OCI-LY3 (cell line): ENCODE results near the gene GMCL1.
"Not testable (repeated sequence)": the region's sequence is repeated elsewhere in the genome, so short reads cannot be mapped to it uniquely, and the experiment has no call there.

ENCODE experiments used
- H2AFZ ChIP-seq: fragments of 200-600, 300-600 bp; shearing (Covaris generic); 2 replicates; pipeline ENCODE4 v1.6.0; 2014; ENCODE audit warnings: antibody characterized with exemption, low read depth, low read length
- H3K27ac ChIP-seq: fragments of 200-600, 300-600 bp; sonication (generic); 2 replicates; pipeline ENCODE4 v1.5.1; 2014; ENCODE audit warnings: mild to moderate bottlenecking, low read length, moderate library complexity, mixed read lengths
- H3K27me3 ChIP-seq: fragments of 200-600, 300-600 bp; sonication (generic); 2 replicates; pipeline ENCODE4 v1.6.1; 2014; ENCODE audit warnings: low read depth, low read length, mixed read lengths
- H3K36me3 ChIP-seq: fragments of 200-600, 300-600 bp; sonication (generic); replicated peaks from 2 replicates; pipeline ENCODE3; 2014; ENCODE audit warnings: low read depth, low read length, mixed read lengths
- H3K4me1 ChIP-seq: fragments of 300-600, 200-600 bp; sonication (generic); 2 replicates; pipeline ENCODE4 v1.6.1; 2014; ENCODE audit warnings: low read length, mixed read lengths
- H3K4me2 ChIP-seq: fragments of 200-600, 300-600 bp; sonication (generic); 2 replicates; pipeline ENCODE4 v1.6.1; 2014; ENCODE audit warnings: low read length, mixed read lengths
- H3K4me3 ChIP-seq: fragments of 300-600, 200-600 bp; sonication (generic); 2 replicates; pipeline ENCODE4 v1.5.1; 2014; ENCODE audit warnings: antibody characterized with exemption, mild to moderate bottlenecking, low read length, moderate library complexity
- H3K79me2 ChIP-seq: fragments of 300-600, 200-600 bp; shearing (Covaris generic); 2 replicates; pipeline ENCODE4 v1.6.1; 2014; ENCODE audit warnings: mild to moderate bottlenecking, low read length, mixed read lengths
- H3K9ac ChIP-seq: fragments of 300-600, 200-600 bp; shearing (Covaris generic); 2 replicates; pipeline ENCODE4 v1.6.0; 2014; ENCODE audit warnings: mild to moderate bottlenecking, low read length, moderate library complexity
- H3K9me3 ChIP-seq: fragments of 200-600, 300-600 bp; shearing (Covaris generic); 2 replicates; pipeline ENCODE4 v1.6.1; 2014; ENCODE audit warnings: low read length, mixed read lengths; ENCODE audit not compliant: insufficient read depth
- H4K20me1 ChIP-seq: fragments of 200-600, 300-600 bp; sonication (generic); 2 replicates; pipeline ENCODE4 v1.6.1; 2016; ENCODE audit warnings: low read length, mixed read lengths; ENCODE audit not compliant: insufficient read depth
- CTCF ChIP-seq: fragments of 200-600, 300-600 bp; sonication (generic); IDR thresholded peaks from 2 replicates; pipeline ENCODE4 v1.5.1; 2014; ENCODE audit warnings: antibody characterized with exemption, low read length, low read depth
- EZH2phosphoT487 ChIP-seq: fragments of 200-600 bp; shearing (Covaris generic); IDR thresholded peaks from 2 replicates; pipeline ENCODE4 v1.6.1; 2018; ENCODE audit warnings: antibody characterized with exemption, mixed run types, low read depth

Gene GMCL1

GRCh38 chr2:69893684-69894551, 64.5 kb downstream of the GMCL1 start, which contains the start of gene SNRNP27:
Gene SNRNP27 (plus strand): TSS chr2:69893956. CDS start chr2:69893985, 29 bp downstream.
- H3K9ac ChIP-seq, result peak within 1 kb of the TSS; percentile 78
- 0 out of 2 replicates have a peak, but pooled peaks cover 3% of the 10 kb centered on the region for H4K20me1 ChIP-seq
- peak within 1 kb of the TSS; percentile 56 for H3K27ac ChIP-seq
- H3K79me2 ChIP-seq, result peaks cover 21% of the 10 kb centered on the region
- H3K4me2 ChIP-seq, result peak within 1 kb of the TSS; percentile 86
- no peak for TF ChIP-seq EZH2phosphoT487
- no peak for TF ChIP-seq CTCF
- H3K4me3 ChIP-seq, result peak within 1 kb of the TSS; percentile 91
- H3K27me3 ChIP-seq, result no peaks in the 10 kb centered on the region
- peaks cover 20% of the 10 kb centered on the region for H3K4me1 ChIP-seq
- H3K36me3 ChIP-seq, result peaks cover 22% of the 10 kb centered on the region
- H3K9me3 ChIP-seq, result no peaks in the 10 kb centered on the region
- H2AFZ ChIP-seq, result peak within 1 kb of the TSS; percentile 100

DNA sequence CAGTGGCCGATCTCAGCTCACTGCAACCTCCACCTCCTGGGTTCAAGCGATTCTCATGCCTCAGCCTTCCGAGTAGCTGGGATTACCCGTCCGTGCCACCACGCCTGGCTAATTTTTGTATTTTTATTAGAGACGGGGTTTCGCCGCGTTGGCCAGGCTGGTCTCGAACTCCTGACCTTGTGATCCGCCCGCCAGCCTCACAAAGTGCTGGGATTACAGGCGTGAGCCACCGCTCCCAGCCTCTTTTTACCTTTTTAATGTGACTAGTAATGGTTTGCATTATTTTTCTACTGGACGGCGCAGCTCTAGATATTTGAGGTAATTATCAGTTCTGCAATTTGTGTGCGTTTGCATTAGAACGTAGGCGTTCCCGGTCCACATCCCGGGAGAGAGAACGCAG, 65.3 kb downstream of the GMCL1 start:
- not testable (repeated sequence) for H3K27me3 ChIP-seq, H3K27ac ChIP-seq

DNA sequence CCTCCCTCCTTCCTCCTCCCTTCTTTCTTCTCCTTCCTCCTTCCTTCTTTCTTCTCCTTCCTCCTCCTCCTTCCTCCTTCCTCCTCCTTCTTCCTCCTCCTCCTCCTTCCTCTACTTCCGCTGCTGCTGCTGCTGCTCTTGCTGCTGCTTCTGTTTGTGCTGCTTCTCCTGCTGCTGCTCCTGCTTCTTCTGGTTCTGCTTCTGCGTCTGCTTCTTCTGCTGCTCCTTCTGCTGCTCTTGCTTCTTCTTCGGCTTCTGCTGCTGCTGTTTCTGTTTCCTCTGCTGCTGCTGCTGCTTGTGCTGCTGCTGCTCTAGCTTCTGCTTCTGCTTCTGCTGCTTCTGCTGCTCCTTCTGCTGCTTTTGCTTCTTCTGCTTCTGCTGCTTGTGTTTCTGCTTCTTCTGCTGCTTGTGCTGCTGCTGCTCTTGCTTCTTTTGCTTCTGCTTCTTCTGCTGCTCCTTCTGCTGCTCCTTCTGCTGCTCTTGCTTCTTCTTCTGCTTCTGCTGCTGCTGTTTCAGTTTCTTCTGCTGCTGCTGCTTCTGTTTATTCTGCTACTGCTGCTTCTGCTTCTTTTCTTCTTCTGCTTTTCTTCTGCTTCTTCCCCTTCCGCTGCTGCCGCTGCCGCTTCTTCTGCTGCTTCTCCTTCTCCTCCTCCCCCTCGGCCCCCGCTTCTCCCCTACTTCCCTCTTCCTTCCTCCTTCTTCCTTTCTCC, 72.9 kb downstream of the GMCL1 start:
- Histone ChIP-seq H3K4me2 (peak overlapping the region; percentile 84), H4K20me1 (no peaks in the 10 kb centered on the region), H3K36me3 (peaks cover 40% of the 10 kb centered on the region), H3K27ac (peak overlapping the region; percentile 84), H3K79me2 (no peaks in the 10 kb centered on the region), H2AFZ (no peak overlapping the region), H3K27me3 (no peaks in the 10 kb centered on the region), H3K4me1 (peaks cover 21% of the 10 kb centered on the region), H3K9me3 (no peaks in the 10 kb centered on the region), H3K4me3 (peak overlapping the region; percentile 75), H3K9ac (peak overlapping the region; percentile 42)
- TF ChIP-seq EZH2phosphoT487, result no peak

More for the DNA sequence above, 65.3 kb downstream of the GMCL1 start:
- not testable (repeated sequence) for H4K20me1 ChIP-seq, H2AFZ ChIP-seq, H3K9me3 ChIP-seq
- Histone ChIP-seq H3K4me2 (peak overlapping the region; percentile 86), H3K4me3 (peak overlapping the region; percentile 91), H3K9ac (peak overlapping the region; percentile 78), H3K79me2 (peaks cover 21% of the 10 kb centered on the region), H3K4me1 (peaks cover 17% of the 10 kb centered on the region), H3K36me3 (peaks cover 22% of the 10 kb centered on the region)

DNA sequence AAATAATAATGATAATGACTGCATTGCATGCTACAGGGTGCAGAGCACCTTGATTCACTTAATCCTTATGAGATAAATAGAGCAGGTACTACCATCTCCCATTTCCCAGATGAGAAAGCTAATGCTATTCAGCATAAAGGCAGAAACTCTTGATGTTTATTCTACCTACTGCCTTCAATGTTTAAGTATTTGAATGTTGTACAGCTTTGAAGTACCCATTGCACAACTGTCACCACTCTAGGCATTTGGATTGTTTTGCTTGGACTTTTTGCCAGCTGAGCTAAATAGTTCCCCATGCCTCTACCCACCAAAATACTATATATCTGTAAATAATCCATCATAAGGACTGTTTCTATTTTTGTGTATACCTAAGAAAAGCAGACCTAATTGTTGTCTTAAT, 77.8 kb downstream of the GMCL1 start:
- H3K27me3 ChIP-seq, result no peaks in the 10 kb centered on the region
- H3K27ac ChIP-seq, result no peak overlapping the region
- peaks cover 9% of the 10 kb centered on the region for H3K4me1 ChIP-seq
- TF ChIP-seq CTCF (no peak), EZH2phosphoT487 (no peak)
- peaks cover 28% of the 10 kb centered on the region for H3K36me3 ChIP-seq
- H3K9me3 ChIP-seq, result no peaks in the 10 kb centered on the region
- no peak overlapping the region for H3K9ac ChIP-seq
- no peak overlapping the region for H3K4me2 ChIP-seq
- no peaks in the 10 kb centered on the region for H3K79me2 ChIP-seq
- H4K20me1 ChIP-seq, result no peaks in the 10 kb centered on the region
- no peak overlapping the region for H2AFZ ChIP-seq
- H3K4me3 ChIP-seq, result no peak overlapping the region
